Mucosa of descending colon (tissue), 3 donors: ENCODE results near the gene TRABD2B. TPM values are rescaled to one million over a fixed set of nuclear protein-coding genes. Genes with fewer than 3 reads are reported as not detected.

Experiments
- ATAC-seq: fragments of 200-7000 bp; cut with Tn5 transposase; one replicate; pipeline ENCODE4 v1.9.1; 2020; ENCODE audit warnings: mild to moderate bottlenecking, moderate library complexity
- DNase-seq, 3 donors: peaks; one replicate each; pipeline ENCODE4 v3.0.0-alpha.2; 2020
- H3K36me3 ChIP-seq: fragments of 200-600 bp; one replicate; pipeline ENCODE4 v1.8.0; 2021; ENCODE audit warnings: low read depth, mild to moderate bottlenecking
- H3K4me1 ChIP-seq: fragments of 200-600 bp; one replicate; pipeline ENCODE4 v1.8.0; 2021; ENCODE audit warnings: low read depth, mild to moderate bottlenecking
- H3K4me3 ChIP-seq: fragments of 200-600 bp; one replicate; pipeline ENCODE4 v1.8.0; 2021; ENCODE audit warnings: mild to moderate bottlenecking
- H3K9me3 ChIP-seq: fragments of 200-600 bp; one replicate; pipeline ENCODE4 v1.8.0; 2021; ENCODE audit warnings: mild to moderate bottlenecking
- CTCF ChIP-seq: fragments of 200-600 bp; IDR thresholded peaks from one replicate; pipeline ENCODE4 v1.8.0; 2022; ENCODE audit warnings: antibody characterized with exemption, mild to moderate bottlenecking
- intact Hi-C, 2 donors: fragments of 100-400 bp; cut with DNase I in 1 of 2; cut with micrococcal nuclease in 1 of 2; formaldehyde crosslinking; loops; one replicate each; pipeline versions ENCODE4 v1.11.0 to v1.11.1; 2022; cut with DNase I, micrococcal nuclease
- total RNA-seq, 3 donors: library from RNA; stranded (reverse); fragmentation: NEBNext Ultra II Directional in 2 of 3; extraction: Animal tissue kit (Norgen Biotek cat#: 25700) in 2 of 3; gene quantifications; one replicate each; pipeline versions ENCODE4 v1.2.1 to v1.2.4, GENCODE V29; 2021 to 2023
- donor health status: DM: no; HTN: no; CAD: no; lungs with moderate emphysema.
- donor health status: DM: no; HTN: no; CAD: no.
- donor health status: DM: no; HTN: yes; CAD: no.

Gene TRABD2B
- total RNA-seq, 3 donors from 2014 or later, result 0.35 to 2.0 (median 2.0) TPM

GRCh38 chr1:47841356-47841755, 155.8 kb downstream of the TRABD2B start:
- Histone ChIP-seq H3K36me3 (no peaks in the 10 kb centered on the region), H3K4me1 (peaks cover 30% of the 10 kb centered on the region), H3K4me3 (no peak overlapping the region), H3K9me3 (no peaks in the 10 kb centered on the region)
- ATAC-seq (no peak), DNase-seq (peak in 1 of 3 donors; percentile 12)
- intact Hi-C loops, result no loop called here
- TF ChIP-seq CTCF, result no peak

GRCh38 chr1:47840393-47841190, 156.6 kb downstream of the TRABD2B start:
- no peak overlapping the region for H3K4me3 ChIP-seq
- peaks cover 33% of the 10 kb centered on the region for H3K4me1 ChIP-seq
- peaks cover 2% of the 10 kb centered on the region for H3K9me3 ChIP-seq
- peak in 1 of 3 donors; percentile 2 for DNase-seq
- intact Hi-C loops, result no loop called here
- TF ChIP-seq CTCF, result no peak
- no peak for ATAC-seq
- no peaks in the 10 kb centered on the region for H3K36me3 ChIP-seq

- peaks cover 4% of the 10 kb centered on the region for H3K9me3 ChIP-seq
- intact Hi-C loops, result no loop called here
- H3K4me3 ChIP-seq, result no peak overlapping the region
- ATAC-seq, result peak; percentile 6
- peak in 2 of 3 donors; percentile 51 to 58 for DNase-seq
- no peaks in the 10 kb centered on the region for H3K36me3 ChIP-seq
- no peak for TF ChIP-seq CTCF
- peaks cover 33% of the 10 kb centered on the region for H3K4me1 ChIP-seq
These were observed 157.8 kb downstream of the TRABD2B start for GRCh38 chr1:47839433-47839760.

GRCh38 chr1:47838562-47839432, 158.4 kb downstream of the TRABD2B start:
- Histone ChIP-seq H3K9me3 (peaks cover 4% of the 10 kb centered on the region), H3K36me3 (no peaks in the 10 kb centered on the region), H3K4me1 (peaks cover 33% of the 10 kb centered on the region), H3K4me3 (no peak overlapping the region)
- intact Hi-C loops, result no loop called here
- ATAC-seq (peak; percentile 41), DNase-seq (peak; percentile 54 to 68 (median 64))
- TF ChIP-seq CTCF, result no peak

GRCh38 chr1:47837866-47838561, 159.2 kb downstream of the TRABD2B start:
- intact Hi-C loops, result no loop called here
- peak; percentile 91 for ATAC-seq

More at GRCh38 chr1:47837866-47838561, 159.2 kb downstream of the TRABD2B start:
- H3K9me3 ChIP-seq, result peaks cover 4% of the 10 kb centered on the region
- no peak for TF ChIP-seq CTCF
- peaks cover 33% of the 10 kb centered on the region for H3K4me1 ChIP-seq
- H3K36me3 ChIP-seq, result no peaks in the 10 kb centered on the region
- no peak overlapping the region for H3K4me3 ChIP-seq
- DNase-seq, result peak; percentile 73 to 77 (median 74)
